Measurements from ENCODE around the gene PLCB1.

The PLCB1 gene

GRCh38 chr20:8646716-8647115, 514.6 kb downstream of the PLCB1 start:
- Histone ChIP-seq H3K4me3 (no peak overlapping the region), H3K27ac (peak overlapping the region in 2 of 21 experiments; percentile 8 to 22)

GRCh38 chr20:8647961-8648441, 515.9 kb downstream of the PLCB1 start:
- peak overlapping the region in 2 of 21 experiments; percentile 20 to 46 for H3K27ac ChIP-seq
- no peak overlapping the region for H3K4me3 ChIP-seq

GRCh38 chr20:8648466-8648865, 516.4 kb downstream of the PLCB1 start:
- H3K4me3 ChIP-seq: no peak overlapping the region
- H3K27ac ChIP-seq: peak overlapping the region in 1 of 21 experiments; percentile 46

- H3K4me3 ChIP-seq: no peak overlapping the region
- H3K27ac ChIP-seq: no peak overlapping the region
These were observed 520.3 kb downstream of the PLCB1 start for GRCh38 chr20:8652396-8652795.

GRCh38 chr20:8654486-8654885, 522.4 kb downstream of the PLCB1 start:
- H3K4me3 ChIP-seq: no peak overlapping the region
- no peak overlapping the region for H3K27ac ChIP-seq

GRCh38 chr20:8656335-8656734, 524.3 kb downstream of the PLCB1 start:
- Histone ChIP-seq H3K4me3 (no peak overlapping the region), H3K27ac (peak overlapping the region in 1 of 21 experiments; percentile 62)

- no peak overlapping the region for H3K27ac ChIP-seq
- H3K4me3 ChIP-seq: no peak overlapping the region
These were observed 525.6 kb downstream of the PLCB1 start for GRCh38 chr20:8657664-8658063.

GRCh38 chr20:8658103-8658502, 526.0 kb downstream of the PLCB1 start:
- Histone ChIP-seq H3K27ac (no peak overlapping the region), H3K4me3 (no peak overlapping the region)

- Histone ChIP-seq H3K4me3 (no peak overlapping the region), H3K27ac (no peak overlapping the region)
These were observed 529.3 kb downstream of the PLCB1 start for GRCh38 chr20:8661229-8661952.

GRCh38 chr20:8662433-8662954, 530.4 kb downstream of the PLCB1 start:
- H3K4me3 ChIP-seq: no peak overlapping the region
- no peak overlapping the region for H3K27ac ChIP-seq

GRCh38 chr20:8663424-8663823, 531.4 kb downstream of the PLCB1 start:
- Histone ChIP-seq H3K27ac (no peak overlapping the region), H3K4me3 (no peak overlapping the region)

- Histone ChIP-seq H3K27ac (no peak overlapping the region), H3K4me3 (no peak overlapping the region)
These were observed 532.7 kb downstream of the PLCB1 start for GRCh38 chr20:8664778-8665177.

- no peak overlapping the region for H3K4me3 ChIP-seq
- H3K27ac ChIP-seq: no peak overlapping the region
These were observed 535.2 kb downstream of the PLCB1 start for GRCh38 chr20:8667306-8667705.

- no peak overlapping the region for H3K27ac ChIP-seq
- H3K4me3 ChIP-seq: no peak overlapping the region
These were observed 538.3 kb downstream of the PLCB1 start for GRCh38 chr20:8670207-8670892.

GRCh38 chr20:8670893-8671215, 538.8 kb downstream of the PLCB1 start:
- no peak overlapping the region for H3K27ac ChIP-seq

GRCh38 chr20:8671370-8671961, 539.4 kb downstream of the PLCB1 start:
- no peak overlapping the region for H3K27ac ChIP-seq
- H3K4me3 ChIP-seq: no peak overlapping the region

More at GRCh38 chr20:8670893-8671215, 538.8 kb downstream of the PLCB1 start:
- H3K4me3 ChIP-seq: no peak overlapping the region

GRCh38 chr20:8673116-8673515, 541.0 kb downstream of the PLCB1 start:
- H3K27ac ChIP-seq: no peak overlapping the region

GRCh38 chr20:8675896-8676295, 543.8 kb downstream of the PLCB1 start:
- no peak overlapping the region for H3K27ac ChIP-seq
- H3K4me3 ChIP-seq: no peak overlapping the region

More at GRCh38 chr20:8673116-8673515, 541.0 kb downstream of the PLCB1 start:
- H3K4me3 ChIP-seq: no peak overlapping the region

- H3K4me3 ChIP-seq: no peak overlapping the region
- no peak overlapping the region for H3K27ac ChIP-seq
These were observed 546.2 kb downstream of the PLCB1 start for GRCh38 chr20:8678098-8678776.

GRCh38 chr20:8689337-8689736, 557.3 kb downstream of the PLCB1 start:
- Histone ChIP-seq H3K4me3 (no peak overlapping the region), H3K27ac (no peak overlapping the region)
